ENCODE data around the gene UBE2J2.

Gene UBE2J2

DNA sequence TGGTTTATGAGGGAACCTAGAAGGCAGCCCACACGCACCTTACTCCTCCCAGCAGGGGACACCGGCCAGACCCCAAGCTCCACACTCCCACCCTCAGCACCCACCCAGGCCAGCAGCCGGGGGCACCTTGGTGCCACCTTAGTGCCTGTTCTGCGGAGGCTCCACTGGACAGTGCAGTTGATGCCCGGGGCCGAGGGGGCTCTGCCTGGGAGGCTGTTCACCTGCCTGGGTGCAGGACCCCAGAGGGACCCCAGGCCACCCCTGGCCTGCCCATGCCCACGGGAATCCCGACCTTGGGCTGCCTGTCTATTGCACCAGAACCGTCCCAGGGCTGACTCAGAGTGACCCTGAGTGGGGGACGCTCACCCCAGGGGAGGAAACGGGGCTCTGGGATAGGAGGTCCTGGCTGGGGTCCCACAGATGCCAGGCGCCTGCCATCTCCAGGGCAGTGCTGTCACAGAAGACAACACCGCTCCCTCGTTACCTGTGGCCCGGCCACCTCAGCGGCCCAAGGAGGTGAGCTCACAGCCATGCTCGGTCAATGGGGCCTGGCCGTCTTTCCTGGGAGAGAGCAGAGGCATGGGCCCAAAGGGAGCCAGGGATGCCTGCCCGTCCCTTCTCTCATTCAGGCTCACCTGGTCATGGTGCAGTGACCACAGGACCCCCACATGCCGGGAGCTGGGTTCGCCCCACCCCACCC, 7.3 kb upstream of the UBE2J2 start:
- DNase-seq, result no peak

GRCh38 chr1:1279028-1279427, 5.4 kb upstream of the UBE2J2 start:
- no peak for DNase-seq

DNA sequence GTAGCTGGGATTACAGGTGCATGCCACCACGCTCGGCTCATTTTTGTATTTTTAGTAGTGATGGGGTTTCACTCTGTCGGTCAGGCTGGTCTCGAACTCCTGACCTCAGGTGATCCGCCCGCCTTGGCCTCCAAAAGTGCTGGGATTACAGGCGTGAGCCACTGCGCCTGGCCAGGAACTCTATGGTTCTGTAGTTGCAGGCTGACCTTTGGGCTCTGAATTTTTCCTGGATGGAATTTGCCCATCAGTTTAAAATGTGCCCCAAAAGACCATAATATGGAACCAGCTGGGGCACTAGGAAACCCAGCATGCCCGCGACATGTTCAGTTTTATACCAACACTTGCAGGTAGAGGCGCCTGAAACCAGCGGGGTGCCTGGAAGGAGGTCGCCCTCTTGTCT, 5.0 kb upstream of the UBE2J2 start:
- no peak for DNase-seq

DNA sequence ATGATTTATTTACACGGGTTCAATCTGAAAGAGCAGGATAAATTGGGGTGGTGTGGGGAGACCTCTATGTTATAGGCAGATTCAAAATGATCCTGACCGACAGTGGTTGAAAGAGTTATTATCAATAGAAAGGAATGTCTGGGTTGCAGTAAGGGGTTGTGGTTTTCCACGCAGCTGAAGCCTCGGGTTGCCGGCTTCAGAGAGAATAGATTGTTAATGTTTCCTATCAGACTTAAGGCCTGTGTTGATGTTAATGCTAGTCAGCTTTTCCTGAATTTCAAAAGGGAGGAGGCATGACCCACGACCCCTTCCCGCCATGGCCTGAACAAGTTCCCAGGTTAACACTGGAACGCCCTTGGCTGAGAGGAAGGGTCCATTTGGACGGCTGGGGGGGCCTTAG, 2.2 kb upstream of the UBE2J2 start:
- no peak for DNase-seq

DNA sequence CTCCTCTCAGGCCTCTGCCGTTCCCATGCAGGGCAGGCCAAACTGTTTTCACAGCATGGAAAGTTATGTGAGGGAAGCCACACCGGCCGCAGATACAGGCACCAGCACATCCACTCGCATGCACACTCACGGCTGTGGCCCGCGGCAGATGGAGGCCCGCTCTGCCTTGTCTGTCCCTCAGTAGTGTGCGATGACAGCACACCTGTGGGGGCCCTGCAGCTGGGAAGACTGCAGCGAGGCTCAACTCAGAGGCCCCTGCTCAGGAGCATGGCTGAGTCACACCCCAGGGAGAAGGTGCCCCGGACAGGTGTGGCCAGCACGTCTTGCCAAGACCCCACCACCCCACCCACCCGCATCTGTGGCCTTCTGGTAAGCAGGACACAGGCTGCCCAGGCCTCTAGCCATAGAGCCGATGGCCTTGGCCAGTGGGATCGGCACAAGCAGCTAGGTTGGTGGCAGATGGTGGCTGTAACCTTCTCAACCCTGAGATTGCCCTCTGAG, 1.3 kb upstream of the UBE2J2 start:
- DNase-seq, result no peak

DNA sequence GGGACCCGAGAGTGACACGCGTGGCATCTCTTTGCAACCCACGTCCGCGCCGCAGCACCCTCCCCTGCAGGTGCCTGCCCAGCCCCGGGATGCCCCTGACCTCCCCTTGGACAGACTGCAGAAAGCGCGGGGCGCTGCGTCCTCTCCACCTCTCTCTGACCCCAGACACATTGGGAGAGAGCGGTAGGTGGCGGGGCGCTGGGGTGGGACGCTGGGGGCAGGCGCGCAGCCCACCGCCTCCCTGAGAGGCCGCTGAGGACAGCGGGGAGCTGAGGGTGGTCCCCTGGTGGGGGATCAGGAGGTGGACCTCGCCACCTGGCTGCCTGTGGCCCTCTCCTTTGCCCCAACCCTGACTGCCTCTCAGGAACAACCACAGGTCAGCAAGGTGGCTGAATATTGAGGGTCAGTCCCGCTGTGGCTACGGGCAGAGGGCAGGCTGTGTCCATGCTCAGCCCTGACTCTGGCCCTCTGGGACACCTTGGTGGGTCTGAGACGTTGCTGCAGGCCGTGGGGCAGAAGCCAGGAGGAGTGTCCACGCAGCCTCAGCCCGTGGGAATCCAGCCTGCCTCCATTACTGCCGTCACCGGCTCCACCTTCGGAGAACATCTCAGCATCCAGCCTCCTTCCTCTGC, 761 bp upstream of the UBE2J2 start:
- no peak for DNase-seq

DNA sequence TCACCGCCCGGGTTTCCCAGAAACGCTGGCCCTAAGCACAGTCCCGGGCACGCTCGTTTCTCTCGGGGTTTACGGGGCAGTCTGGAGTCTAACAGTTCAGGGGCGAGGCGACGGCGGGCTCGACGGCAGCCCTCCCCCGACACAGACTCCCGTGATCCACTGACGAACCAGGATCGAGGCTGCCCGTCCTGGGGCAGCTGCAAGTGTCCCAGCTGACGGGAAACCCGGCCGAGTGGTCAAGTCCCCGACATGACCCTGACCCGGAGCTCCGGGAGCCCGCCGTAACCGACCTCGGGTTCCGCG, 494 bp downstream of the UBE2J2 start:
- DNase-seq, result no peak

GRCh38 chr1:1272341-1273208, 1.1 kb downstream of the UBE2J2 start:
- DNase-seq, result no peak

- DNase-seq, result no peak
These were observed 2.8 kb downstream of the UBE2J2 start for GRCh38 chr1:1270813-1271212.

DNA sequence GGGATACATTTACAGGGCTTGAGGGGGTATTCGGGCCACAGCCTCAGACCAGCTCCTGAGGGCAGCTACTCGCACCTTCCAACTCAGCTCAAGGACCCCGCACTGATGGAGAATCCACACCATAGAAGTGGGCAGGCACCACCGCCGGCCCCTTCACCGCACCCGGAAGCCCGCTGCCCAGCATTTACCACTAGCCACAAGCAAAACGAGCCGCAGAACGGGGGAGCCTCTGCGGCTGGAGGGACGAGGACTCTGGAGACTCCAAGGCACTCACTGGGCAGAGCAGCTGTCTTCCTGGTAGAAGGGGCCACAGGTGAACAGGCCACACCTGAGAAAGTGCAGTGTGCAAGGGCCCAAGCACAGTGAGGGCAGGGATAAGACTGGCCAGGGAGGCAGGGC, 5.4 kb downstream of the UBE2J2 start:
- no peak for DNase-seq

- DNase-seq, result no peak
These were observed 6.0 kb downstream of the UBE2J2 start for GRCh38 chr1:1267488-1268283.

- DNase-seq, result no peak
These were observed 8.8 kb downstream of the UBE2J2 start for GRCh38 chr1:1264868-1265272.

DNA sequence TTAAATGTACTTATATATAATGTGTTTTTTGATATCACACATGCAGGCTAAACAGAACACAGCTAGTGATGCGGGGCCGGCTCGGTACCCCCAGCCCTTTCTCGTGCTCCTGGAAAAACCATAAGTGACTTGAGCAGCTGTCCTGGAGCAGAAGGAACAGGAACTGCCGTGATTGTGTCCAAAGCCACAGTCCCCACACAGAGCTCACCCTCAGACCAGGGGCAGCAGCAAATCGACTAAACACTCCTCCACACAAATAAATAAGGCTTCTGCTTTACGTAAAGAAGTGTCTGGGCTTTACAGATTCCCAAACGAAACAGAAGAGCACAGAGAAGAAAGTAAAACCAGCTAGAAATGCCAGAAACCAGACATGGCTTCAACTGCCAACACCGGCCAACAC, 9.6 kb downstream of the UBE2J2 start:
- DNase-seq, result no peak

GRCh38 chr1:1262758-1263157, 10.9 kb downstream of the UBE2J2 start:
- no peak for DNase-seq

- DNase-seq, result no peak
These were observed 11.6 kb downstream of the UBE2J2 start for GRCh38 chr1:1262071-1262470.

- no peak for DNase-seq
These were observed 12.7 kb downstream of the UBE2J2 start for GRCh38 chr1:1260843-1261560.

DNA sequence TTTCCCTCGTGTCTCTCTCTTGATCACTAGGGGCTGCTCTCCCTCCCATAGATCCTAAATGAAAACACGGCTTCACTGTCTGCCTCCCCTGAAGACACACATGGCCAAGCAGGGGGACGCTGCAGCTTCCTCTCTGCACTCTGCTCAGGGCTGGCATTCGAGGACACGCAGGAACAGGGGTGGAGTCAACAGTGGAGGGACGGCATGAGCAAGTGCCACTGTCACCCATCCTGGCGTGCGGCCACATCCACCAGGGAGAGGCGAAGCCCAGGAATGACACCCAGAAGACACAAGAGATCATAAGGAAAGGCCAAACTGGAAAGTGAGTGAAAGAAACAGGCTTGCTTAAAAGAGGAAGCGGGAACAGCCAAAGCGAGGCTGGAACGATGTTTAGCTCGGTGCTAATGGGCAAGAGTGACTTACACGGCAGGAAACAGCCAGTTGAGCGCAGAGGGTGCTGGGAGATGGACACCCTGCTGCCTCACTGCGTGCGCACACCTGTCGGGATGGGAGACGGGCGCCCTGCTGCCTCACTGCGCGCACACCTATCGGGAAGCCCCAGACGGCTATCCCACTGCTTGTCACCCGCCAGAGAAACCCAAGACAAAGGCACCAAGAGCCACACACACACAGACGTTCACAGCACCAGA, 13.6 kb downstream of the UBE2J2 start:
- DNase-seq, result no peak

DNA sequence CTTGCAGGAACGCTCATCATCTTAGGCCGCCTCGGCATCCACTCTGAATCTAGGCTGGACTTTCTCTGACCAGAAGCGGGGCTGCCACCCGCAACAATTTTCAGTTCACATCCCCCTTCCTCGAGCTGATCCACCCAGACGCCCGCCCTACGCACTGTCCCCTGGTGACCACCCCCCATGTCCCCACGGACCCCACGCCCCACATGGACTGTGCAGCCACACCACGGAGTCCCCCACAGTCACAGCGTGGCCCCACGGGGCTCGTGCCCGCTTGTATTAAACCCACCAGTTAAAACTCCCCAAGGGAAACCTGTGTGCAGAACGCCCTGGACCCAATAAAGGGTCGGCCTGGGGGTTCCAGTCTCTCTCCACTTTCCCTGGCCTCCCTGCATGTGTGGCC, 14.1 kb downstream of the UBE2J2 start:
- no peak for DNase-seq

DNA sequence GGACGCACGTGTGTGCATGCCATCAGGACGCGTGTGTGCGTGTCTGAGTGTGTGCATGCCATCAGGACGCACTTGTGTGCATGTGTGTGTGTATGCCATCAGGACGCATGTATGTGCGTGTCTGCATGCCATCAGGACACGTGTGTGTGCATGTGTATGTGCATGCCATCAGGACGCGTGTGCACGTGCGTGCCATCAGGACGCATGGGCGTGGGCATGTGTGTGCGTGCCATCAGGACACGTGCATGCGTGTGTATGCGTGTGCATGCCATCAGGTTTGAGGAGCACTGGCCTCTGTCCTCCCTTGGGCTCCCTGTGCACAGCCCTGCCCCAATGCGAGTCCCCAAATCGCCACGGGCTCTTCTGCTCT, 14.6 kb downstream of the UBE2J2 start:
- DNase-seq, result no peak

DNA sequence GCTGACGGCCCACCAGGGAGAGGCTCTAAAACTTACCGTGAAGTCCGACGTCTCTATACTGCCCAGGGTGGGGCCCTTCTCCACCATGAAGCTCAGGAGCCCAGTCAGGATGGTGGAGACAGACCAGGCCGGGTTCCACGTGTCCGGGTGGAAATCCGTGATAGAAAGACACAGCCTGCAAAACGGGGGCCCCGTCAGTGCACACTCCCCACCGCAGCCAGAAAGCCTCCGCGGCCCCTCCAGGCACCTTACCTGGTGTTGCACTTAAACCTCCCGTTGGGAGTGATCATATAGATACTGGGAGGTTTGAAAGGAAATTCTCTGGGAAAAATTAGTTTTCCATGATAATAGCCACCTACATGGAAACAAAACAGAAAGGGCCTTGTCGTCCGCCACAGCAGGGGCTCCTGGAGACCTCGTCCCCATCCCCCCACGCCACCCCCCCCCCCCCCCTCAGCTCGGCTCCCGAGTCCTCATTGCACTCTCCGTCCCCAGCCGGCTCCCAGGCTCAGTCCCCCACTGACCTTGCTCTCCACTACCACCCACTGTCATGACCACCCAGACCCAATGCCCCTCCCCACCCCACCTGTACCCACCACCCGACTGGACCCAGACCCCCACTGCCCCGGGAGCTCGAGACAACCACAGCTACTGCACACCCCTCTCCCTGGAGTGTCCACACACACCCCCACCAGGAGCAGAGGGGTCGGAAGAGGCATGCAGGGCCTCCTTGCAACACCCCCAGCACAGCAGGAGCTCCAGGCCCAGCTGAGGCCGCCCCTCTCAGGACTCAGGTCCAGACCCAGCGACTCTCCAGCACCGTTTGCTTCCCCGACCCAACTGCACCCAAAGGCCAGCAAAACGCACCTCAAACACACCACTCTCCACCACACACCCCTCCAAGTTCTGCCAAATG, 16.4 kb downstream of the UBE2J2 start:
- DNase-seq, result no peak

DNA sequence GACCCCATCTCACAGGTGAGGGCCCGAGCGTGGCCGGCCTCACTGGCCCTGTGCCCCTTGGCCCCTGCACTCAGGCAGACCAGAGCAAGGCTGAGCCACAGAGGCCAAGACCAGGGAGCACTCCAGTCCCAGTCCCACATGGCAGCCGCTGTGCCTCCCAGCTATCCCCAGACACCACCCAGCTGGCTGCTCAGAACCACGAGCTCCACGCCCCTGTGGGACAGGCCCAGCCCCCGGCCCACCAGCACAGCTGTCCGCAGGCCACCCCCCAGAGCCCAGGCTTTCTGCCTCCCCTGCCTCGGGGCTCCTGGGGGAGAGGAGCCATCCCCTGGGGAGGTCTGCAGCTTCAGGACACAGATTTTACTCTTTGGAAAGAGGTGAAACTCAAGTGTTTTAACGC, 18.0 kb downstream of the UBE2J2 start:
- no peak for DNase-seq
